ENCODE results near the gene ANP32B. TPM values are rescaled to one million over a fixed set of nuclear protein-coding genes. Genes with fewer than 3 reads are reported as not detected.

Gene ANP32B
- total RNA-seq, 6 experiments from 2014 or later: 99.6 to 165 (median 155) TPM

- peaks cover 32% of the 10 kb centered on the region for H3K4me1 Mint-ChIP-seq (ENCODE audit: low read depth)
- H3K27ac Mint-ChIP-seq: peak overlapping the region; percentile 98
- peaks cover 13% of the 10 kb centered on the region; the same call in 1 of the 2 replicates for H3K36me3 Mint-ChIP-seq (ENCODE audit: low read depth)
- DNase-seq: no peak
- H3K9me3 Mint-ChIP-seq: no peaks in the 10 kb centered on the region
- H3K27me3 Mint-ChIP-seq (ENCODE audit: insufficient read depth): peaks cover 3% of the 10 kb centered on the region
- TF ChIP-seq CTCF (IDR thresholded peaks at IDR 0.05): no peak
- peak overlapping the region; percentile 100 for H3K4me3 Mint-ChIP-seq
Measured at GRCh38 chr9:98057138-98057799, 74.1 kb downstream of the ANP32B start.

DNA sequence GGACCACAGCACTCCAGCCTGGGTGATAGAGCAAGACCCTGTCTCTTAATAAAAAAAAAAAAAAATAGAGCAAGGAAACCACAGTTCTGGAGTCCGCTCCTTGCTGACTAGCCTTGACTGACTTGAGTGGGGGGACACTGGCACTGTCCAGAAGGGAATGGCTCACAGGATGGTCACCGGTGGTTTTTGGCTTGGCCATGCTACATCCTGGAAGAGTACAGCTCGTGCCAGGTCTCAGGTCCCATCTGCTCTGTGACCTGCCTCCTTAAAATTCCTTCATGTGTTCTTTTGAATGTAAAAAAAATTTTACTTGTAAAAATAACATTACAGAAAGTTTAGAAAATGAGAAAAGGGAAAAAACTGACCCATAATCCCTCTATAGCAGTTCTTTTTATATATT is 79.0 kb downstream of the ANP32B start:
- no peak for TF ChIP-seq CTCF (IDR thresholded peaks at IDR 0.05)
- Mint-ChIP-seq H3K27ac (no peak overlapping the region), H3K36me3 (ENCODE audit: low read depth) (peaks cover 41% of the 10 kb centered on the region), H3K4me3 (no peak overlapping the region), H3K9me3 (no peaks in the 10 kb centered on the region), H3K27me3 (ENCODE audit: insufficient read depth) (no peaks in the 10 kb centered on the region; the same call in none of the 2 replicates), H3K4me1 (ENCODE audit: low read depth) (peaks cover 25% of the 10 kb centered on the region)
- DNase-seq: no peak

DNA sequence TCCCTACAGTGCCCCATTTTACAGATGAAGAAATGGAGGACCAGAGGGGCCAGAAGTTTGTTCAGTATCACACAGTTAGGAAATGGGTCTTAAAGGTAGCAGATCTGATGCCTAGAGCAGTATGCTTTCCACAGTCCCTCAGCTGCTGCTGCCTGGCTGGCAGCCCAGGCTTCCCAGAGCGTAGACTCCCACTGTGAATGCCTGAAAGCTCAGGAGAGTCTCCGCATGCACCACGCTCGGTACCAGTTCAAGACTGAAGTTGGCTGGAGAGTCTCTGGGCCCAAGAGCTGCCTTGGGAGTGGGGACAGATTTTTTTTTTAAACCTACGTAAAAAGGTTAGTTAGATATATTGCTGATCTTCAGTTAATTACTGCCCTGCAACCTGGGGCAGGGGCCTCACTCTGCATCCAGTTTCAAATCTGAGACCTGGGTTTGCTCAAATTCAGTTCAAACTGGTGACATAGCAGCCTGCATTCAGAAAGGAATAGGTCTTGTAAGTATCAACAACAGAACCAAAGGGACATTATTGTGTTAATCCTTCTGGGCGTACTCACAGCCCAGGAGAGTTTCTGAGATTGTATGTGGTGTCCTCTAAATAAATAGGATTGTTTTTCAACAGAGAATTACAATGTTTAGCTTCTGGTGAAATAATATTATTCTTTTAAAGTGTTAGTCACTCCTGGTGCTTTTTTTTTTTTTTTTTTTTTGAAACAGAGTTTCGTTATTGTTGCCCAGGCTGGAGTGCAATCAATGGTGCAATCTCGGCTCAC is 81.7 kb downstream of the ANP32B start:
- no peak for TF ChIP-seq CTCF (IDR thresholded peaks at IDR 0.05)
- DNase-seq: no peak
- Mint-ChIP-seq H3K9me3 (no peaks in the 10 kb centered on the region), H3K27ac (no peak overlapping the region), H3K4me1 (ENCODE audit: low read depth) (peaks cover 10% of the 10 kb centered on the region), H3K27me3 (ENCODE audit: insufficient read depth) (no peaks in the 10 kb centered on the region; the same call in 1 of the 2 replicates), H3K36me3 (ENCODE audit: low read depth) (peaks cover 38% of the 10 kb centered on the region), H3K4me3 (no peak overlapping the region)

Other genes starting within 250 kb of the ANP32B start
- gene FOXE1, start 130.1 kb upstream of the ANP32B start, total RNA-seq (2021; fragmentation: NEBNext Ultra II Directional; extraction: Animal tissue kit (Norgen Biotek cat#: 25700)): 100 to 1,000 TPM in 4 of 6 experiments, 10 to 100 TPM in 2; 51.0 to 173 (median 158) TPM
- gene TRMO, start 60.8 kb upstream of the ANP32B start, total RNA-seq (2021; fragmentation: NEBNext Ultra II Directional; extraction: Animal tissue kit (Norgen Biotek cat#: 25700)): 10 to 100 TPM in 2 of 6 experiments, 1 to 10 TPM in 4; 8.4 to 10.9 (median 9.6) TPM
- gene HEMGN, start 45.2 kb upstream of the ANP32B start, total RNA-seq (2021; fragmentation: NEBNext Ultra II Directional; extraction: Animal tissue kit (Norgen Biotek cat#: 25700)): not detected
- 100 to 1,000 TPM in 4 of 6 experiments, 10 to 100 TPM in 2; 82.4 to 103 (median 101) TPM for gene NANS, start 73.4 kb downstream of the ANP32B start, total RNA-seq (2021; fragmentation: NEBNext Ultra II Directional; extraction: Animal tissue kit (Norgen Biotek cat#: 25700))
- gene TRIM14, start 135.9 kb downstream of the ANP32B start, total RNA-seq (2021; fragmentation: NEBNext Ultra II Directional; extraction: Animal tissue kit (Norgen Biotek cat#: 25700)): 10 to 100 TPM; 34.6 to 38.2 (median 36.0) TPM
- 1 to 10 TPM in 3 of 6 experiments, under 1 TPM in 3; 0.84 to 2.4 (median 1.1) TPM for gene CORO2A, start 209.3 kb downstream of the ANP32B start, total RNA-seq (2021; fragmentation: NEBNext Ultra II Directional; extraction: Animal tissue kit (Norgen Biotek cat#: 25700))